LNCAP (cell line): ENCODE results near the gene CLPSL2.

Source experiments
- CTCF ChIP-seq: fragments of 450-650 bp; IDR thresholded peaks from 2 replicates; pipeline ENCODE4 v1.5.1; 2017; ENCODE audit warnings: mild to moderate bottlenecking

Gene CLPSL2

GRCh38 chr6:35731414-35731735 lies 45.0 kb upstream of the CLPSL2 start:
- TF ChIP-seq CTCF, result no peak

- TF ChIP-seq CTCF, result no peak
These were observed 44.5 kb upstream of the CLPSL2 start for GRCh38 chr6:35731736-35732532.

- TF ChIP-seq CTCF, result no peak
These were observed 42.8 kb upstream of the CLPSL2 start for GRCh38 chr6:35733633-35734032.

GRCh38 chr6:35735452-35735851 lies 40.9 kb upstream of the CLPSL2 start:
- no peak for TF ChIP-seq CTCF

- peak; percentile 85 for TF ChIP-seq CTCF
These were observed 40.0 kb upstream of the CLPSL2 start for GRCh38 chr6:35736253-35736894.

- TF ChIP-seq CTCF, result no peak
These were observed 39.4 kb upstream of the CLPSL2 start, which contains the start of gene ARMC12 for GRCh38 chr6:35736982-35737412. Gene ARMC12 (plus strand): TSS chr6:35737032. CDS start chr6:35737109, 77 bp downstream.

GRCh38 chr6:35737413-35738211 lies 38.8 kb upstream of the CLPSL2 start:
- peak; percentile 64 for TF ChIP-seq CTCF
